KG1 (cell line): ENCODE measurements around the gene SAFB2.

Experiments used
- DNase-seq: peaks from one replicate; lab custom pipeline; 2025; lab: John Stamatoyannopoulos, UW

Gene SAFB2

GRCh38 chr19:5607318-5608275, 15.0 kb downstream of the SAFB2 start:
- no peak for DNase-seq

GRCh38 chr19:5605362-5605761, 17.2 kb downstream of the SAFB2 start:
- no peak for DNase-seq

GRCh38 chr19:5603626-5604025, 18.9 kb downstream of the SAFB2 start:
- DNase-seq: no peak

GRCh38 chr19:5600797-5601196, 21.8 kb downstream of the SAFB2 start:
- no peak for DNase-seq

- DNase-seq: no peak
These were observed 26.8 kb downstream of the SAFB2 start for GRCh38 chr19:5595745-5596144.

- DNase-seq: no peak
These were observed 27.4 kb downstream of the SAFB2 start for GRCh38 chr19:5595129-5595528.

GRCh38 chr19:5594521-5594950, 28.0 kb downstream of the SAFB2 start:
- no peak for DNase-seq

- no peak for DNase-seq
These were observed 29.0 kb downstream of the SAFB2 start for GRCh38 chr19:5593343-5594255.

GRCh38 chr19:5592531-5593342, 29.8 kb downstream of the SAFB2 start:
- no peak for DNase-seq

GRCh38 chr19:5591476-5591875, 31.1 kb downstream of the SAFB2 start:
- no peak for DNase-seq

GRCh38 chr19:5590865-5591154, 31.8 kb downstream of the SAFB2 start:
- no peak for DNase-seq

- DNase-seq: no peak
These were observed 32.3 kb downstream of the SAFB2 start for GRCh38 chr19:5590151-5590864.

- DNase-seq: no peak
These were observed 33.5 kb downstream of the SAFB2 start for GRCh38 chr19:5588906-5589676.

- DNase-seq: no peak
These were observed 34.1 kb downstream of the SAFB2 start for GRCh38 chr19:5588441-5588840.

GRCh38 chr19:5587661-5588060, 34.9 kb downstream of the SAFB2 start:
- DNase-seq: no peak

GRCh38 chr19:5587071-5587455, 35.5 kb downstream of the SAFB2 start:
- no peak for DNase-seq

GRCh38 chr19:5586300-5587070, 36.1 kb downstream of the SAFB2 start:
- no peak for DNase-seq

- DNase-seq: no peak
These were observed 36.9 kb downstream of the SAFB2 start for GRCh38 chr19:5585461-5586299.

GRCh38 chr19:5580161-5580571, 42.4 kb downstream of the SAFB2 start:
- no peak for DNase-seq
